HL-60/S4 treated with phorbol 12-myristate 13-acetate at 8.2 ng/mL for 4 days and 3 days (cell line): ENCODE measurements around the gene TMEM139.

Source experiments
- in situ Hi-C: fragments of 300-500 bp; cut with MboI; formaldehyde crosslinking; loops from 2 replicates; pipeline ENCODE4 v1.15.0; 2022; ENCODE audit warnings: low sequenced_read_pairs

Gene TMEM139

GRCh38 chr7:143321734-143322133 lies 37.0 kb downstream of the TMEM139 start:
- in situ Hi-C loops, result no loop called here

- in situ Hi-C loops, result no loop called here
Measured at GRCh38 chr7:143322760-143323633, 38.2 kb downstream of the TMEM139 start.

- in situ Hi-C loops, result no loop called here
Measured at GRCh38 chr7:143323653-143324052, 38.9 kb downstream of the TMEM139 start.

- in situ Hi-C loops, result no loop called here
Measured at GRCh38 chr7:143325240-143325639, 40.5 kb downstream of the TMEM139 start.

GRCh38 chr7:143327903-143328302 lies 43.1 kb downstream of the TMEM139 start:
- in situ Hi-C loops, result no loop called here

- in situ Hi-C loops, result no loop called here
Measured at GRCh38 chr7:143329471-143330170, 44.9 kb downstream of the TMEM139 start.

- in situ Hi-C loops, result no loop called here
Measured at GRCh38 chr7:143331179-143331801, 46.5 kb downstream of the TMEM139 start.

- in situ Hi-C loops, result no loop called here
Measured at GRCh38 chr7:143334244-143334643, 49.5 kb downstream of the TMEM139 start.

- in situ Hi-C loops, result no loop called here
Measured at GRCh38 chr7:143337216-143337615, 52.5 kb downstream of the TMEM139 start.
